Epithelial cell of proximal tubule (primary cell): ENCODE results near the gene FBXO30. TPM values are rescaled to one million over a fixed set of nuclear protein-coding genes. Genes with fewer than 3 reads are reported as not detected.

Experiments used
- DNase-seq: peaks from one replicate; pipeline ENCODE4 v3.0.0-alpha.2; 2011; ENCODE audit warnings: low read depth
- H3K4me3 ChIP-seq: 2 replicates; pipeline ENCODE4 v1.5.1; 2011; ENCODE audit warnings: low read depth, mild to moderate bottlenecking, low read length
- CTCF ChIP-seq: conservative IDR thresholded peaks from 2 replicates; pipeline ENCODE4 v1.5.1; 2012; ENCODE audit warnings: low read depth, mild to moderate bottlenecking, low read length
- total RNA-seq: library from RNA; depleted of rRNA; stranded (reverse); fragments of >200 nt; gene quantifications from 2 replicates; pipeline ENCODE4 v1.2.3, GENCODE V29; 2015

FBXO30 gene
- total RNA-seq, 1 donor from 2014 or later: 4.3 TPM

- DNase-seq: no peak
- TF ChIP-seq CTCF: no peak
- no peak overlapping the region for H3K4me3 ChIP-seq
Observed at GRCh38 chr6:145811741-145812140, 2.9 kb downstream of the FBXO30 start.

- DNase-seq: peak; percentile 38
- no peak for TF ChIP-seq CTCF
- no peak overlapping the region for H3K4me3 ChIP-seq
Observed at GRCh38 chr6:145809785-145810184, 4.8 kb downstream of the FBXO30 start.

- H3K4me3 ChIP-seq: no peak overlapping the region
- TF ChIP-seq CTCF: no peak
- DNase-seq: no peak
Observed at GRCh38 chr6:145809211-145809610, 5.4 kb downstream of the FBXO30 start.

GRCh38 chr6:145808239-145808638, 6.4 kb downstream of the FBXO30 start:
- H3K4me3 ChIP-seq: no peak overlapping the region
- no peak for DNase-seq
- TF ChIP-seq CTCF: no peak

GRCh38 chr6:145802141-145802540, 12.5 kb downstream of the FBXO30 start:
- no peak overlapping the region for H3K4me3 ChIP-seq
- TF ChIP-seq CTCF: no peak
- DNase-seq: no peak

GRCh38 chr6:145801021-145801420, 13.6 kb downstream of the FBXO30 start:
- no peak for TF ChIP-seq CTCF
- DNase-seq: no peak
- no peak overlapping the region for H3K4me3 ChIP-seq

- TF ChIP-seq CTCF: no peak
- no peak overlapping the region for H3K4me3 ChIP-seq
- no peak for DNase-seq
Observed at GRCh38 chr6:145798530-145798929, 16.1 kb downstream of the FBXO30 start.
